Loucy (cell line): ENCODE data around the gene TPST2.

Experiments used
- CTCF ChIP-seq: fragments of 200-600 bp; sonication (generic); conservative IDR thresholded peaks from 2 replicates; pipeline ENCODE4 v1.5.1; 2014; ENCODE audit warnings: mild to moderate bottlenecking, antibody characterized with exemption, low read length
- EZH2phosphoT487 ChIP-seq: fragments of 200-600 bp; IDR thresholded peaks from 2 replicates; pipeline ENCODE4 v1.6.1; 2018; ENCODE audit warnings: antibody characterized with exemption, mild to moderate bottlenecking, moderate library complexity, borderline replicate concordance

- TF ChIP-seq CTCF = no peak
- no peak for TF ChIP-seq EZH2phosphoT487
These were observed 26.7 kb upstream of the TPST2 start for GRCh38 chr22:26616650-26617049.
